ENCODE results near the gene GPC1.

- TF ChIP-seq, protein P1, sequence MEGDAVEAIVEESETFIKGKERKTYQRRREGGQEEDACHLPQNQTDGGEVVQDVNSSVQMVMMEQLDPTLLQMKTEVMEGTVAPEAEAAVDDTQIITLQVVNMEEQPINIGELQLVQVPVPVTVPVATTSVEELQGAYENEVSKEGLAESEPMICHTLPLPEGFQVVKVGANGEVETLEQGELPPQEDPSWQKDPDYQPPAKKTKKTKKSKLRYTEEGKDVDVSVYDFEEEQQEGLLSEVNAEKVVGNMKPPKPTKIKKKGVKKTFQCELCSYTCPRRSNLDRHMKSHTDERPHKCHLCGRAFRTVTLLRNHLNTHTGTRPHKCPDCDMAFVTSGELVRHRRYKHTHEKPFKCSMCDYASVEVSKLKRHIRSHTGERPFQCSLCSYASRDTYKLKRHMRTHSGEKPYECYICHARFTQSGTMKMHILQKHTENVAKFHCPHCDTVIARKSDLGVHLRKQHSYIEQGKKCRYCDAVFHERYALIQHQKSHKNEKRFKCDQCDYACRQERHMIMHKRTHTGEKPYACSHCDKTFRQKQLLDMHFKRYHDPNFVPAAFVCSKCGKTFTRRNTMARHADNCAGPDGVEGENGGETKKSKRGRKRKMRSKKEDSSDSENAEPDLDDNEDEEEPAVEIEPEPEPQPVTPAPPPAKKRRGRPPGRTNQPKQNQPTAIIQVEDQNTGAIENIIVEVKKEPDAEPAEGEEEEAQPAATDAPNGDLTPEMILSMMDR (conservative IDR thresholded peaks at IDR 0.05) = no peak
- no peak for TF ChIP-seq ZFX (IDR thresholded peaks at IDR 0.05)
Observed at GRCh38 chr2:240498171-240498957, 62.9 kb downstream of the GPC1 start.

Data from C4-2B (cell line).